Peyer's patch (tissue), 4 donors: ENCODE results near the gene FILIP1.
A peak's percentile ranks its signal among the peaks of the same experiment; 100 is the strongest.

ENCODE experiments used
- POLR2A ChIP-seq, 2 donors: fragments of 450-650 bp; IDR thresholded peaks; one replicate each; pipeline ENCODE4 v1.5.1; 2017; ENCODE audit warnings: antibody characterized with exemption in 2 of 2, mild to moderate bottlenecking in 2 of 2, moderate library complexity in 2 of 2
- TF ChIP-seq, protein P1 (sequence below), 6 experiments: fragments of 450-650 bp in 4 of 6; fragments of 200-600 bp in 2 of 6; sonication (generic) in 1 of 6; IDR thresholded peaks; one replicate each; pipeline ENCODE4 v1.5.1; 2017 to 2019; ENCODE audit warnings: antibody characterized with exemption in 6 of 6, mild to moderate bottlenecking in 3 of 6, moderate library complexity in 1 of 6

DNA sequence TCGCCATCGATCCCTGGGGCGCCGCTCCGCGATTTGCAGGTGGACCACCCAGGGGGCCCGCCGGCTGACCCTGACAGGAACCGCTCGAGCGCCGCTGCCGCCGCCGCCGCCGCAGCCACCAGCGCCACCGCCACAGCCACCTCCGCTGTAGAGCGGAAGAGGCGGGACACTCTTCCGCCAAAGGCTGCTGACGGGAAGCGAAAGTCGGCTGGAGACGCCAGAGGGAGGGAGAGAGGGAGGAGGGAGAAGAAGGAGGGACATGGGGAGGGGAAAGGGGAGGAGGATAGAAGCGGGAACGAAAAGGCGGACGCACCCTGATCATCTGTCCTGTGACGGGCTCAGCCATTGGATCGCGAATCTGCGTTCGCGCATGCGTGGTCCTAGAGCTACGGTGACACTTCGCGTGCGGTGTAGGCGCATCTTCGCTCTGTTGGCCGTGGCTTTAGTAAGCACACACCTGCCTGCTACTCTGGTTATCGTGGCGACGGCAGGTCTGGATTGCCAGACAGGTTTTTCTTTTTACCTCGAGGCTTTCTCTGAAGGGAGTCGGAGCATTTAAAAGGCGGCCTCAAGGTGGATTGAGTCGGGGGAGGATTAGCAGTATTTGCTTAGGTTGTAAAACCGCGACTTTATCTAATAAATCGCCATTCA lies 208.8 kb downstream of the FILIP1 start, which contains the start of gene TMEM30A:
- TF ChIP-seq, protein P1, sequence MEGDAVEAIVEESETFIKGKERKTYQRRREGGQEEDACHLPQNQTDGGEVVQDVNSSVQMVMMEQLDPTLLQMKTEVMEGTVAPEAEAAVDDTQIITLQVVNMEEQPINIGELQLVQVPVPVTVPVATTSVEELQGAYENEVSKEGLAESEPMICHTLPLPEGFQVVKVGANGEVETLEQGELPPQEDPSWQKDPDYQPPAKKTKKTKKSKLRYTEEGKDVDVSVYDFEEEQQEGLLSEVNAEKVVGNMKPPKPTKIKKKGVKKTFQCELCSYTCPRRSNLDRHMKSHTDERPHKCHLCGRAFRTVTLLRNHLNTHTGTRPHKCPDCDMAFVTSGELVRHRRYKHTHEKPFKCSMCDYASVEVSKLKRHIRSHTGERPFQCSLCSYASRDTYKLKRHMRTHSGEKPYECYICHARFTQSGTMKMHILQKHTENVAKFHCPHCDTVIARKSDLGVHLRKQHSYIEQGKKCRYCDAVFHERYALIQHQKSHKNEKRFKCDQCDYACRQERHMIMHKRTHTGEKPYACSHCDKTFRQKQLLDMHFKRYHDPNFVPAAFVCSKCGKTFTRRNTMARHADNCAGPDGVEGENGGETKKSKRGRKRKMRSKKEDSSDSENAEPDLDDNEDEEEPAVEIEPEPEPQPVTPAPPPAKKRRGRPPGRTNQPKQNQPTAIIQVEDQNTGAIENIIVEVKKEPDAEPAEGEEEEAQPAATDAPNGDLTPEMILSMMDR (IDR thresholded peaks at IDR 0.05): no peak
- TF ChIP-seq POLR2A (IDR thresholded peaks at IDR 0.05): peak; percentile 69 to 92
